HG02642 (cell line): Measurements from ENCODE around the gene IKBKE.

Source experiments
- ATAC-seq: cut with Tn5 transposase; IDR thresholded peaks from one replicate; pipeline ENCODE4 v1.9.1; 2021; ENCODE audit warnings: mild to moderate bottlenecking; ENCODE audit not compliant: unreplicated experiment, poor library complexity

IKBKE gene

DNA sequence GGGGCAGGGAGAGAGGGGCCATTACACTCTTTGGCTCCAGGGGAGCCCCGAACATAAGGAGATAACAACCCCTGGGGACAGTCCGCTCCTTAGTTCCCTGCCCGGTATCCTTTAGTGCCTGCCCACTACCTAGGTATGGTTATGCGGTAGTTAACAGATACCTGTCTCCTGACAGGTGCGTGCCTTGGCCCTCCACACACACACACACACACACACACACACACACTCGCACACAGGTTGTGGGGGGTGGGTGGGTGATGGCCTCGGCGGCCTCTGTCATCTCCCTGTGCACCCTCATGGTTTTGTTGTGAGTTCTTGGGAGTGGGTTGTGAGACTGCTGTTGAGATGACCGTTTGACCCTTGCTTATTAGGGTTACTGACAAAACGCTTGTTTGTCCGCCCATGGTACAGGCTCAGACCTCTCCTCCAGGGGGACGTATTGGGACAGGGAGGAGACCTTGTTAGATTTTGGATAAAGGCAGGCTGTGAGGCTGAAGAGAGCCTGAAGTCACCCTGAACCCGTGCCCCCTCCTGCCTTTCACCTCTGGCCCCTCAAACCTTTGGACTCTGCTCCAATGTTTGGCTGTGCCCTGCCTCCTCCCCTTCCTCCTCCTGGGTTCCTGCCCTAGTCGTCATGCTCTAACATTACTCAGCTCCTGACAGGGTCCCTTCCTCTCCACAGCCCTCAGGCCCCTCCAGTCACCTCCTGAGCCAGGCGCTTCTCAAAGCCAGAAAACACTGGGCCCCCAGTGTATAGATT lies 38.0 kb downstream of the IKBKE start:
- ATAC-seq = no peak

DNA sequence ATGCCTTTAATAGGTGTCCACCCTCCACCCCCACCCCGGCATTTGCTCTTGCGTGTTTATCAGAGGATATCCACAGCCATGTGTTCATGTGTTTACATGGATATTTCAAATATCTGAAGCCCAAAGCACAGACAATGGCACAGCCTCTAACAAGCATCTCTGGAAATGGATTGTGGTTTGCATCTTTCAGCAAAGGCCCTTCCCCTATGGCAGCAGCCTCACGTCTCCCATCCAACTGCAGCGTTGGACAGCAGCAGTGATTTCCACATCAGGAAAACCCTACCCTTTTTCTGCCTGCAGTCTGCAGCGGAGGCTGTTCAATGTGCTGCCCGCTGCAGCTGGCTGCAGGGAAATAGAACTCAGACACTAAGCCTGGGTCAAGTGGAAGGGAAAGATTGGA lies 38.7 kb downstream of the IKBKE start:
- no peak for ATAC-seq

DNA sequence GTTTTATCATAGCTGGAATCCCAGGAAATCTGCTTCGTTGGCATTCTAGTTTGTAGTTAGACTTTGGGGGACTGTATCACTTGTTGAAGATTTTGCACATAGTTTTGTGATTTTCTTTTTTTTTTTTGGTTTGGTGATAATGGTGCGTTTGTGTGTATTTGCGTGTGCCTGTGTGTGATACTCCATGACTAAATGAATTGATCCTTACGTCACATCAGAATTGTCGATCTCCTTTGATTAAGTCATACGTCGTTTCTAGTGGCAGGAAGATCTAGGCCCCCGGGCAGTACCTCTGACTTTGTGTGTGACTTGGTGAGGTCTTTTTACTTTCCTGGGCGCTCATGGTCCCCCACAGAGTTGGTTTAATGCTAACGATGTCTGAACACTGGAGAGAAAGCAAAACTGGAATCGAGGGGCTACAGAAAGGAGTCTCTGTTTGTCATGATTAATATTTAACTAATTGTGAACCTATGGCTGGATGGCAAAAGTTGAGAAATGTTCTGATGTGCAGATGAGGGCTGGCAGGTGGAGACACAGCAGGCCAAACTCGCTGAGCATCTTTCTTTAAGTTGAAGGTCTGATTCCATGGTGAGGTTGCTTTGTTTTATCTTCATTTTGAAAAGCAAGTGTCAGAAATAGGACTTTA lies 39.5 kb downstream of the IKBKE start:
- ATAC-seq = no peak

GRCh38 chr1:206510371-206510770 lies 40.1 kb downstream of the IKBKE start:
- ATAC-seq = no peak

GRCh38 chr1:206511362-206512057 lies 41.2 kb downstream of the IKBKE start:
- ATAC-seq = no peak

- no peak for ATAC-seq
Measured at GRCh38 chr1:206512058-206512850, 42.0 kb downstream of the IKBKE start.

GRCh38 chr1:206512851-206513180 lies 42.5 kb downstream of the IKBKE start:
- ATAC-seq = no peak

DNA sequence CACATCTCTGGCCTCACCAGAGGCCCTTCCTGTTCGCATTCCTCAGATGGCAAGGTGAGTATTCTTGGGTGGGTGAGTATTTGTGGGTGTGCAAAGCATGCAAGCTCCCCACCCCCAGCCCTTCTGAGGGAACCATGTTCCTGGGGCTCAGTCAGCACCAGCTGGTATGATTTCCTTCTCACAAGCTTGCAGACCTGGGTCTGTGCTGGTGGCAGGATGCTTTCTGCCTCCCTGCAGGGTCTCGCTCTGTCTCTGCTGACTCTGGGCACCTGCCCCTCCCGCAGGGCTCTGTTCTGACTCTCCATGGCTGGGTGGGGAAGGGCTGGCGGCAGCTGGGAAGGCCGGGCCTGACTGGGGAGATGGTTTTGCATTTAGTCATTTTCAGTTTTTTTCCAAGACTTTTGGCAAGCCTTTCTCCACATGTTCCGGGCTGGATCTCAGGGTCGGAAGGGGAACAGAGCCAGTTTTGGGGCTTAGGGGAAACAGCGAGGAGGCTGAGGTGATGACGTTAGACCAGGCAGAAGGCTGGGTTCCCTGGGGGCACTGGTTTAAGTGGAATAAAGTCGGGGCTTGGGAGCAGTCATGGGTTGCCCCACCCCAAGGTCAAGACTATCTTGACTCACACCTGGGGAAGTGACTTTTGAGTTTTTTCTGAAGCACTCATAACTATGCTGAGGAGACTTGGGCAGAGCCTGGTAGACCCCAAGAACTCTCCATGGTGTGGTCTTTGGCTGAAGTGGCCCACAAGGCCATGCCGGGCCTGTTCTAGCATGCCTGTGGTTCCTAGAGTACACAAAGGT lies 43.2 kb downstream of the IKBKE start:
- no peak for ATAC-seq

DNA sequence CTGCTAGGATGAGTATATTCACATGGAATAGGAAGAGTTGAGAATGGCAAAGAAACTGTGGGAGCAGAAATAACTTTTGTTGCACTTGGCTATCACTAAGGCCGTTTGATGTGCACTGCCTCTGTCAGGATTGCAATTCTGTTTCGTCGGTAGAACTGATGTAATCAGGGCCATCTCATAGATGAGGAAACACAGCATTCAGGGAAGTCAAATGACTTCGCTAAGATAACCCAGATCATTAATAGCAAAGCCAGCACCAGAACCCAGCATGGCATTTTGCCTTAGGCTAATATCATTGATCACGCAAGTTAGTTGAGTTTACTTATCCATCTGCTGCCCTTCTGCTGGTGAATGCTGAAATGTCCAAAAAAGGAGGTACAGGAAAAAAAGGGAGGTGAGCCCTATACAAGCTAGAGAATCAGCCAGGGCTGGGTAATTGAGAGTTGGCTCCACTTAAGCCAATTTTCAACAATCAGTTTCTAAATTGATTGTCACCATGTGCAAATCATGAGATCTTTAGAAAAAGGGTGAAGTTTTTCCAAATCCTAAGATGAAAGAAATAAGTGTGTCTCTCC lies 44.6 kb downstream of the IKBKE start:
- no peak for ATAC-seq

GRCh38 chr1:206516728-206516990 lies 46.4 kb downstream of the IKBKE start:
- no peak for ATAC-seq

DNA sequence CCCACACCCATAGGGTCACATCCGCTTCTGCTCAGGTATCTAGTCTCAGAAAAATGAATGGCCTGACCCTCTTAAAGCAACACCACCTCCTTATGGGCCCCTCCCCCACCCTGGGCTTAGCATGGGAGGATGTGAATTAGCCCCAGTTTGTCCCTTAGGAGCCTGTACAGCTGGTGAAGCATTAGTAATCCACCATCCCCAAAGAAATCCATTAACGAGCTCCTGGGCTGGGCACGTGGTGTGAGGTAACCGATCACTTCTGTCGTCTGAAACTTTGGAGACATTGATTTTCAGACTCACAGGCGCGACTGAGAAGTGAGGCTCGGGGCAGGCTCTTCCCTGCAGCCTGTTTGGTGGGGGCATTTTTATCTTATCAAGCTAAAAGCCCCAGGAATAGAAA lies 47.5 kb downstream of the IKBKE start:
- ATAC-seq = no peak

DNA sequence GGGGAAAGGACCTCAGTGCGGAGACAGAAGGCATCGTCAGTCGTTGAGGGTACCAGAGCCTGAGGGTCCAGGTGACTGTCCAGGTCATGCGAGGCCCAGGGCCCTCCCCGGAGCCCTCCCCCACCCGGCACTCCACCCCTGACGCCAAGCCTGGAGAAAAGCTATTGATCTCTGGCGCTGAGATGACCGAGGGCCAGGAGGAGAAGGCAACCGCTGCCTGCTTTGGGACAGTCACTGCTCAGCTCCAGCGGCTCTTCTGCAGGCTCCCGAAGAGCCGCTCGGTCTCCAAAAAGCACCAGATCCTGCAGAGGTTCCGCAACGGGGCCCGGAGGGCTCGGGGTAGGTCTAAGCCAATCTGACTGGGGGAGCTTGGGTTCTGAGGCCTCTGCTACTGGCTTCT lies 47.9 kb downstream of the IKBKE start:
- ATAC-seq = no peak

GRCh38 chr1:206518743-206519142 lies 48.5 kb downstream of the IKBKE start:
- ATAC-seq = no peak

GRCh38 chr1:206521127-206521526 lies 50.9 kb downstream of the IKBKE start:
- no peak for ATAC-seq

DNA sequence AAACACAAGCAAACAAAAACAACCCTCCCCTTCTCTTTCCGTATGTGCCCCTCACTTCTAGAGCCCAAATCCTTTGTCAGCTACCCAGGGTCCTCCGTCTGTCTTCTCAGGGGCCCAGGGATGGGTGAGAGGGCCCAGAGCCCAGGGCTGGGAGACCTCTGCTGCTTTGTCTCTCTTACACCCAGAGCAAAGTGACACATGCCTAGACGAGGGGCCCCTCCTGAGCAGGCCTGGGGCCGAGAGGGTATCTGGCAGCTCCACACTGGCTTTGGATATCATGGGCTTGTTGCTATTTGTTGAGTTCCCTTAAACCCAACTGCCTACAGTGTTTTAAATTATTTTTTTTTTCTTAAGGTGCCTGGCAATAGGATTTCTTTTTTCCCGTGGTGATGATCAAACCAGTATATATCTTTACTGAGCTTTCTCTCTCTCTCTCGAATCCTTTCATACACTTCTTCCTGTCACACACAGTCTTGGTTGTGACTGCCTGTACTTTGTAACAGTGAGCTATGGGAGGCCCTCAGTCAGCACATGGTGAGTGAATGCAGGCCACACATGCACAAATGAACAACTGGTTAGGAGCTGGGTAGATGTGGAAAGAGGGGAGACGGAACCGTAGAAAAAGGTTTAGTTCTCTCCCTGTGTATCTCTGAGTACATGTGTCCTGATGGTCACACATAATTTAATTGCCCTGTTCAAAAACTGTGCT lies 51.6 kb downstream of the IKBKE start:
- no peak for ATAC-seq

GRCh38 chr1:206524739-206525364 lies 54.6 kb downstream of the IKBKE start:
- no peak for ATAC-seq

- ATAC-seq = no peak
Measured at GRCh38 chr1:206526064-206526911, 56.0 kb downstream of the IKBKE start.

- ATAC-seq = no peak
Measured at GRCh38 chr1:206529425-206529824, 59.1 kb downstream of the IKBKE start.
